Neural progenitor cell (in vitro differentiated cells): Measurements from ENCODE around the gene PNPLA6. TPM values are rescaled to one million over a fixed set of nuclear protein-coding genes. Genes with fewer than 3 reads are reported as not detected.

Experiments used
- DNase-seq: peaks from one replicate; pipeline ENCODE4 v3.0.0-alpha.2; 2016; ENCODE audit warnings: low spot score
- H2AFZ ChIP-seq: fragments of 200-600 bp; sonication (generic); replicated peaks from 2 replicates; pipeline ENCODE4 v1.6.1; 2016; ENCODE audit warnings: antibody characterized with exemption
- H3F3A ChIP-seq: fragments of 200-600 bp; sonication (generic); 2 replicates; pipeline ENCODE4 v1.6.1; 2016; ENCODE audit warnings: antibody characterized with exemption, low read depth
- H3K27ac ChIP-seq: fragments of 200-600 bp; sonication (generic); 2 replicates; pipeline ENCODE4 v1.5.1; 2016; ENCODE audit warnings: mild to moderate bottlenecking
- H3K27me3 ChIP-seq: fragments of 200-600 bp; sonication (generic); 2 replicates; pipeline ENCODE4 v1.6.1; 2016; ENCODE audit warnings: mild to moderate bottlenecking, moderate library complexity
- H3K36me3 ChIP-seq: fragments of 200-600 bp; sonication (generic); 2 replicates; pipeline ENCODE4 v1.5.1; 2016
- H3K4me1 ChIP-seq: fragments of 200-600 bp; sonication (generic); 2 replicates; pipeline ENCODE4 v1.6.1; 2016; ENCODE audit warnings: mixed run types
- H3K4me2 ChIP-seq: fragments of 200-600 bp; sonication (generic); 2 replicates; pipeline ENCODE4 v1.6.1; 2016
- H3K4me3 ChIP-seq: fragments of 200-600 bp; sonication (generic); 2 replicates; pipeline ENCODE4 v1.5.1; 2016
- H3K79me2 ChIP-seq: fragments of 200-600 bp; sonication (generic); 2 replicates; pipeline ENCODE4 v1.6.1; 2016; ENCODE audit warnings: low read depth
- H3K9ac ChIP-seq: fragments of 200-600 bp; sonication (generic); 2 replicates; pipeline ENCODE4 v1.6.1; 2016
- H3K9me3 ChIP-seq: fragments of 200-600 bp; sonication (generic); 2 replicates; pipeline ENCODE4 v1.5.1; 2016; ENCODE audit warnings: low read depth
- H4K20me1 ChIP-seq: fragments of 200-600 bp; sonication (generic); 2 replicates; pipeline ENCODE4 v1.6.1; 2016; ENCODE audit warnings: low read depth
- H3K27ac Mint-ChIP-seq: 3 replicates; pipeline ENCODE4 v1.8.0; 2021; ENCODE audit warnings: mixed read lengths
- H3K27me3 Mint-ChIP-seq: 2 replicates; pipeline ENCODE4 v1.8.0; 2022; ENCODE audit warnings: low read depth, mild to moderate bottlenecking, inconsistent platforms, moderate library complexity, mixed read lengths; ENCODE audit not compliant: insufficient read depth
- H3K36me3 Mint-ChIP-seq: 3 replicates; pipeline ENCODE4 v1.8.0; 2021; ENCODE audit warnings: mixed read lengths
- H3K4me1 Mint-ChIP-seq: 3 replicates; pipeline ENCODE4 v1.8.0; 2021; ENCODE audit warnings: mixed read lengths
- H3K4me3 Mint-ChIP-seq: 3 replicates; pipeline ENCODE4 v1.8.0; 2021; ENCODE audit warnings: mild to moderate bottlenecking, moderate library complexity, mixed read lengths
- H3K9me3 Mint-ChIP-seq: 3 replicates; pipeline ENCODE4 v1.8.0; 2020; ENCODE audit warnings: mixed read lengths
- CTCF ChIP-seq: fragments of 200-600 bp; sonication (generic); IDR thresholded peaks from 2 replicates; pipeline ENCODE4 v1.5.1; 2017; ENCODE audit warnings: antibody characterized with exemption, mild to moderate bottlenecking
- EZH2 ChIP-seq: fragments of 200-600 bp; sonication (generic); IDR thresholded peaks from 2 replicates; pipeline ENCODE4 v1.6.1; 2017; ENCODE audit warnings: antibody characterized with exemption, mild to moderate bottlenecking, moderate library complexity
- EZH2phosphoT487 ChIP-seq: fragments of 200-600 bp; sonication (generic); IDR thresholded peaks from 2 replicates; pipeline ENCODE4 v1.6.1; 2017; ENCODE audit warnings: antibody characterized with exemption
- total RNA-seq: library from RNA; depleted of rRNA; stranded (reverse); fragments of >200 nt; gene quantifications from 2 replicates; pipeline ENCODE4 v1.2.3, GENCODE V29; 2015; ENCODE audit warnings: low replicate concordance

The PNPLA6 gene
- total RNA-seq, 1 donor from 2014 or later: 25.5 TPM

DNA sequence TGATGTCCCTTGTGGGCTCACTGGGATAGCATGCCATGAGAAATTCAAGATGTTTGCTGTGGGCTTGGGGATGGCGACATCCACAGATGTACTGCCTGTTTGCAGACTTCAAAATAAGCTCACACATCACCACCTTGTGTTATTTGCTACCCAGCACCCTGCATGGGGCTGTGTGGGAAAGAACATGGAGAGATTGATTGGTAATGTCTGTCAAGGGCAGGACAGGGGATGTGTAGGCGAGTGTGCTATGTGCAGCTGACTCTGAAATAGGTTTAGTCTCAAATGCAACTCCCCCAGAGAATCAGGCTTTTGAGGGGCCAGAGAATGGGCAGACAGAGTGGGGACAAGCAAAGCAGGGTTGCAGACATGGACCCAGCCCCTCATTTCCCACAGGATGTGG is 24.7 kb downstream of the PNPLA6 start:
- Histone ChIP-seq H3K79me2 (no peaks in the 10 kb centered on the region), H3K27me3 (no peaks in the 10 kb centered on the region), H3K9me3 (no peaks in the 10 kb centered on the region), H4K20me1 (peaks cover 3% of the 10 kb centered on the region), H3K9ac (no peak overlapping the region), H3K4me3 (no peak overlapping the region), H2AFZ (no peak overlapping the region), H3K4me1 (no peaks in the 10 kb centered on the region), H3F3A (no peaks in the 10 kb centered on the region), H3K27ac (no peak overlapping the region), H3K4me2 (no peak overlapping the region), H3K36me3 (no peaks in the 10 kb centered on the region)
- Mint-ChIP-seq H3K4me1 (no peaks in the 10 kb centered on the region), H3K9me3 (no peaks in the 10 kb centered on the region), H3K36me3 (peaks cover 14% of the 10 kb centered on the region), H3K4me3 (no peak overlapping the region), H3K27me3 (peaks cover 9% of the 10 kb centered on the region), H3K27ac (no peak overlapping the region)
- no peak for DNase-seq
- TF ChIP-seq CTCF: no peak
- TF ChIP-seq EZH2phosphoT487: no peak
- no peak for TF ChIP-seq EZH2

DNA sequence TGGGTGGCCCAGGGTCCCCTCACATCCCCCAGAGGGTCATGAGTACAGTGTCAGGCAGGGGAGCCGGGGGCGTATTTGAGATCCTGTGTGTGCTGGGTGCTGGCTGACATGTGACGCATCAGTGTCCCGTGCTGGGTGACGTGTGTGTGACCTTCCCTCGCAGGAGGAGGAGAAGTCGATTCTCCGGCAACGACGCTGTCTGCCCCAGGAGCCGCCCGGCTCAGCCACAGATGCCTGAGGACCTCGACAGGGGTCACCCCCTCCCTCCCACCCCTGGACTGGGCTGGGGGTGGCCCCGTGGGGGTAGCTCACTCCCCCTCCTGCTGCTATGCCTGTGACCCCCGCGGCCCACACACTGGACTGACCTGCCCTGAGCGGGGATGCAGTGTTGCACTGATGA is 25.8 kb downstream of the PNPLA6 start:
- H3K27me3 Mint-ChIP-seq: peaks cover 9% of the 10 kb centered on the region
- H3K36me3 Mint-ChIP-seq: peaks cover 12% of the 10 kb centered on the region
- no peak overlapping the region for H3K27ac Mint-ChIP-seq
- H3K4me3 Mint-ChIP-seq: no peak overlapping the region
- no peaks in the 10 kb centered on the region for H3K36me3 ChIP-seq
- no peaks in the 10 kb centered on the region for H3K79me2 ChIP-seq
- no peaks in the 10 kb centered on the region for H3K4me1 ChIP-seq
- no peaks in the 10 kb centered on the region for H3K27me3 ChIP-seq
- no peak for DNase-seq
- H4K20me1 ChIP-seq: peaks cover 3% of the 10 kb centered on the region
- H3K4me1 Mint-ChIP-seq: no peaks in the 10 kb centered on the region
- TF ChIP-seq EZH2 (no peak), CTCF (no peak), EZH2phosphoT487 (no peak)
- H3K4me3 ChIP-seq: no peak overlapping the region
- H2AFZ ChIP-seq: no peak overlapping the region
- no peak overlapping the region for H3K9ac ChIP-seq
- no peaks in the 10 kb centered on the region for H3F3A ChIP-seq
- H3K9me3 Mint-ChIP-seq: no peaks in the 10 kb centered on the region
- no peak overlapping the region for H3K27ac ChIP-seq
- H3K9me3 ChIP-seq: no peaks in the 10 kb centered on the region
- no peak overlapping the region for H3K4me2 ChIP-seq

GRCh38 chr19:7562646-7563393 is 27.3 kb downstream of the PNPLA6 start:
- no peaks in the 10 kb centered on the region for H3K4me1 Mint-ChIP-seq
- H3K9me3 ChIP-seq: no peaks in the 10 kb centered on the region
- H3K36me3 Mint-ChIP-seq: peaks cover 10% of the 10 kb centered on the region
- H3K27me3 Mint-ChIP-seq: peaks cover 9% of the 10 kb centered on the region
- no peaks in the 10 kb centered on the region for H3K4me1 ChIP-seq
- no peak for TF ChIP-seq EZH2
- TF ChIP-seq CTCF: no peak
- TF ChIP-seq EZH2phosphoT487: no peak
- H3K9me3 Mint-ChIP-seq: no peaks in the 10 kb centered on the region
- H3K4me2 ChIP-seq: no peak overlapping the region
- H4K20me1 ChIP-seq: peaks cover 3% of the 10 kb centered on the region
- no peaks in the 10 kb centered on the region for H3K79me2 ChIP-seq
- H3K27me3 ChIP-seq: no peaks in the 10 kb centered on the region
- no peak overlapping the region for H3K9ac ChIP-seq
- no peak overlapping the region for H3K27ac ChIP-seq
- H3K4me3 Mint-ChIP-seq: no peak overlapping the region
- no peak overlapping the region for H3K27ac Mint-ChIP-seq
- peak; percentile 50 for DNase-seq
- H3F3A ChIP-seq: no peaks in the 10 kb centered on the region
- H3K4me3 ChIP-seq: no peak overlapping the region
- no peaks in the 10 kb centered on the region for H3K36me3 ChIP-seq
- H2AFZ ChIP-seq: no peak overlapping the region
